ENCODE measurements around the gene SYCP1.
A peak's percentile ranks its signal among the peaks of the same experiment; 100 is the strongest.
"Not testable (repeated sequence)": the region's sequence is repeated elsewhere in the genome, so short reads cannot be mapped to it uniquely, and the experiment has no call there.

SYCP1 gene

DNA sequence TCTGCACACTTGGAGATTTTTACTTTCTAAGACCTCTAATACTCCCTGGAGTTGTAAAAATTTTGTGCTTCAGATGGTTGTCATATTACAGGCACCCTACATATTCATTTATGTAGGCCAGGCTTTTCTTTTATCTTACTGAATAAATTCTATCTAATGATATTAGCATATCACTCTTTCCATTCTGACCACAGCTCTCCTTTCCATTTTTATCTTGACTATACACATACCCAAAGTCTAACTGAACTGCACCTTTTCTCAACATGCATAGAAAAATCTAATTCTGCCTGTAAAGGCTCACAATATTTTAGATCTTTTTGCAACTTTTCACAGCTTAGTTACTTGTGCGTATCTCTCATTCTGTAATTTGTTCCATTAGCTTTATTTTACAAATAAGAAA lies 122.2 kb downstream of the SYCP1 start:
- no peak for DNase-seq

DNA sequence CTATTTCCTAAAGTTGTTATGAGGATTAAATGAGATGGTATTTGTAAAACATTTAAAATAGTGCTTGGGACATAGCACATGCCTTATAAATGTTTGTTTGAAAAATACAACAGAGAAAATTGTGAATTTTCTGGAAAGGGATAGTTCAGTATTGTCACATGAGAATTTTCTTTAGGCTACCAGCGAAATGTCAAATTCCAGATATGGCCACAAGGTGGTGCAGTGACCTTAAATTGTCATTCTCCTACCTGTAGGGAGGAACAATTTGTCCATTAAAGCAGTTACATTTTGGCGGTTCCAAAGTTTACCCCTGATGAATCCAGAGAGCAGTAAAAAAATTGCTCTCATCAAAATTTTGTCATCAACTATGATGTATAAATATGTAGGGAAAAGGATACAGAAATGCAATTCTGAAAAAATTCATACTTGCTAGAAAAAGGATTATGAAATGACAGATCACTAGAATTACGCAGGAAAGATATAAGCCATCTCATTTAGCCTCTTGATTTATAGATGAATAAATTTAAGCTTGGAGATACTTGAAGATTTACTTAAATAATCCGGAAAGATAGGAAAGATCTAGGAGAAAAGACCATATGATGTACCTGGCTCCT lies 124.7 kb downstream of the SYCP1 start:
- peak; percentile 71 to 77 for DNase-seq

DNA sequence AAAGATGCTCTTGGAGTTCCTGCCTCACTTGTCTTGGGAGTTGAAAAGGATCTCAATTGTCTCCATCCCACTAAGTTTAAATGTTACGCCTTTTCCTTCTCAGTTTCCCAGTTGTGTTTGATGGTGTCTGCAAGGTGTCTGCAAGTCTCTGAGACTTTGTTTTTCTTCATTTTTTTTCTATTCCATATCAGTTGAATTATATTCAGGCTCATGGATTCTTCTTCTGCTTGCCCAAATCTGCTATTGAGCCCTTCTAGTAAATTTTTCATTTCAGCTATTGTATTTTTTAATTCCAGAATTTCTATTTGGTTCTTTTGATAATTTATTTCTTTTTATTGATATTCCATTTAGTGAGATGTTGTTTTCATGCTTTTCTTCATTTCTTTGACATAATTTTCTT lies 127.6 kb downstream of the SYCP1 start:
- DNase-seq: no peak

DNA sequence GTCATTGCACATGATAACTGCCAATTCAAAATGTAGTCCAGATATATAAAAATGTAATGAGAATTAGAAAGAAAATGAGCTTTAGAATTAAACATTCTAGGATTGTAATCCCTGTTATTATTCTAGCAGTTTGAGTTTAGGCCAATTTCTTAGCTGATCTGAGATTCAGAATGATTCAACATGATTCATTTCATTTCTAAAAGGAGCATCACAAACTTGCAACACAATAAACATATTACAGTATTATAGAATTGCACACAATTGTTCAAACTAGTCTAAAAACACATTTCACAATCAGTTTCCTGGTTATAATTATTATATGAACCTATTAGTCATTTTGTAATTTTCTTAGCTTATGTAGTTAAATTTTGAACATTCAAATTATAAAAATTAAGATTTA lies 131.6 kb downstream of the SYCP1 start:
- DNase-seq: no peak

DNA sequence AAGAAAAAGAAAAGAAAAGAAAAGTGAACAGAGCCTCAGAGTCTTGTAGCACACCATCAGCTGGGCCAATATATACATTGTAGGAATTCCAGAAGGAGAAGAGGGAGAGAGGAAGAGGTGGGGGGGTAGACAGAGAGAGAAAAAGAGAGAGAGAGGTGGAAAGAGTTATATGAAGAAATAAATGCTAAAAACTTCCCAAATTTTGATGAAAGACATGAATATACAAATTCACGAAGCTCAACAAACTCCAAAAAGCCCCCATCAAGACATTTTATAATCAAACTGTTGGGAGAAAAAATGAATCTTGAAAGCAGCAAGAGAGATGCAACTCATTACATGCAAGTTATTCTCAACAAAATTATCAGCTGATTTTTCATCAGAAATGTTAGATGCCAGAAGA lies 133.4 kb downstream of the SYCP1 start:
- no peak for DNase-seq

DNA sequence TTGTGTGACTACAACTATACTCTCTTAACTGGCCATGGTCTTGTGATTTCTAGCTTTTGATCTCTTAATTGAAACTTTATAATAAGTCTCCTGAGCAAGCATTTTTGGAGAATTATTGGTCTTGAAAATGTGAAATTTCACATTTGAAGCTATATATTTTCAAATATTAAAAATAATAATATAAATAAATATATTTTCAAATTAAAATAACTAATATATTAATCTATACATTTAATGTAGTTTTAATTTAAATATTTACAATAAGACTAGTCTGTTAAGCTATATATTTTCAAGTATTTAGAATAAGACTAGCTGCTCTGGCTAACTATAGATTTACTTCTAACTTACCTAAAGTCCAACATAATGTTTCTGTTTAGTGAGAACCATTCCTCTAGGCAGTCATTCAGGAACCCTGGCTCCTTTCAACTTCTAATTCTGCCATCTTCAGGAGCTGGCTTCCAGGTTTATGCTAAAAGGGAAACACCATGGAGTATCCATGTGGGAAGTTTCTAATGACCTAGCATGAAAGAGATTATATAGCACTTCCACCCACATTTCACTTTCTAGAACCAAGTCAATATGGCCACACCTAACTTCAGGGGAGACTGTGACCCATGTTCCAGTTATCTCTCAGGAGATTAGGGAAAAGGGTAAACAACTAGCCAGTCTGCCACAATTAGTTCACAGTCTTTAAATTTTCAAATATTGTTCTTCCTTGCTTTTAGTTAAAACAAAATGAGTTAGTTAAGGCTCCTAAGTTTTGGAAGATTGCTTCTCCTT lies 143.0 kb downstream of the SYCP1 start:
- DNase-seq: no peak

DNA sequence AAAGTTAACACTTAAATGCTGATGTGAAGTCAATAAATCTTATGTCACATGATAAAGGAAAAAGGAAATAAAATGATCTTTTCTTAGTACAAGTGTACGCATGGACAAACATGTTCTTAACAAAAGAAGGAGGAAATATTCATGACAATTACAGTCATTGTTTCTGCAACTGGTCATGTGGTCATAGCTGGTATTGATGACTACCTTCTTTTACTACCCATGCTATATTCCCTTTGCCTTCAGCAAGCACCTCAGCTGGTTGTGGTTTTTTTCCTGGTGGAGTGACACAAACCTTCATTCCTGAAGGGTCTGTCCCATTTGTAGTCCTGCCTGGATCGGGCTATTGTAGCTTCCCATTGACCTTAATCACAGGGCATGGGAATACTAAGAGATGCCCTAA lies 151.5 kb downstream of the SYCP1 start:
- DNase-seq: no peak

DNA sequence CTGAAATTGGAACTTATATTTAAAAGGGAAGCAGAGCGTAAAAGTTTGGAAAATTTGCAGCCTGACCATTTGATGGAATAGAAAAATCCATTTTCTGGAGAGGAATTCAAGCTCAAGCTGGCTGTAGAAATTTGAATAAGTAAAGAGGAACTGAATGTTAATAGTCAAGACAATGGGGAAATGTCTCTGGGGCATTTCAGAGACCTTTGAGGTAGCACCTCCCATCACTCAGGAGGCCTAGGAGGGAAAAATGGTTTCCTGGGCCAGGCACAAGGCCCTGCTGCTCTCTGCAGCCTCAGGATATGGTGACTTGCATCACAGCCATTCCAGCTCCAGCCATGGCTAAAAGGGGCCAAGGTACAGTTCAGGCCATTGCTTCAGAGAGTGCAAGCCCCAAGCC lies 157.3 kb downstream of the SYCP1 start:
- DNase-seq: no peak

DNA sequence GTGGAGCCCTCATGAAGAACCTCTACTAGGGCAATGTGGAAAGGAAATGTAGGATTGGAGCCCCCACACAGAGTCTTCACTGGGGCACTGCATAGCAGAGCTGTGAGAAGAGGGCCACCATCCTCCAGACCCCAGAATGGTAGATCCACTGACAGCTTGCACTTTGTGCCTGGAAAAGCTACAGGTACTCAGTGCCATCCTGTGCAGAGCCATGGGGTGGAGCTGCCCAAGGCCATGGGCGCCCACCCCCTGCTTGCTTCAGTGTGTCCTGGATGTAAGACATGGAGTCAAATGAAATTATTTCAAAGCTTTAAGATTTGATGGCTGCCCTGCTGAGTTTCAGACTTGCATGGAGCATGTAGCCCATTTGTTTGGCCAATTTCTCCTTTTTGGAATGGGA lies 157.8 kb downstream of the SYCP1 start:
- no peak for DNase-seq

DNA sequence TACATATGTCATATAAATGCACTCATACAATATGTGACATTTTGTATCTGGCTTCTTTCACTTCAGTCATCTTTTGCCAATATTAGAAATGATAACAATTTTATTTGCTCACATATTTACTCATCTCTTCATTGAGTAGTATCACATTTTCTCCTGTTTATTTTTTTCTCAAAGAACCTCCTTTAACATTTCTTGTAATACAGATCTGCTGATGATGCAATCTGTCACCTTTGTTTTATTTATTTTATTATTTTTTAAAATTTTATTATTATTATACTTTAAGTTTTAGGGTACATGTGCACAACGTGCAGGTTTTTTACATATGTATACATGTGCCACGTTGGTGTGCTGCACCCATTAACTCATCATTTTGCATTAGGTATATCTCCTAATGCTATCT lies 159.1 kb downstream of the SYCP1 start:
- no peak for DNase-seq

DNA sequence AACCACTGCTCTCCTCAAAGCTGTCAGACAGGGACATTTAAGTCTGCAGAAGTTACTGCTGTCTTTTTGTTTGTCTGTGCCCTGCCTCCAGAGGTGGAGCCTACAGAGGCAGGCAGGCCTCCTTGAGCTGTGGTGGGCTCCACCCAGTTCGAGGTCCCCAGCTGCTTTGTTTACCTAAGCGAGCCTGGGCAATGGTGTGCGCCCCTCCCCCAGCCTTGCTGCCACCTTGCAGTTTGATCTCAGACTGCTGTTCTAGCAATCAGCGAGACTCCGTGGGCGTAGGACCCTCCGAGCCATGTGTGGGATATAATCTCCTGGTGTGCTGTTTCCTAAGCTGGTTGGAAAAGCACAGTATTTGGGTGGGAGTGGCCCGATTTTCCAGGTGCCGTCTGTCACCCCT lies 164.9 kb downstream of the SYCP1 start:
- not testable (repeated sequence) for DNase-seq

DNA sequence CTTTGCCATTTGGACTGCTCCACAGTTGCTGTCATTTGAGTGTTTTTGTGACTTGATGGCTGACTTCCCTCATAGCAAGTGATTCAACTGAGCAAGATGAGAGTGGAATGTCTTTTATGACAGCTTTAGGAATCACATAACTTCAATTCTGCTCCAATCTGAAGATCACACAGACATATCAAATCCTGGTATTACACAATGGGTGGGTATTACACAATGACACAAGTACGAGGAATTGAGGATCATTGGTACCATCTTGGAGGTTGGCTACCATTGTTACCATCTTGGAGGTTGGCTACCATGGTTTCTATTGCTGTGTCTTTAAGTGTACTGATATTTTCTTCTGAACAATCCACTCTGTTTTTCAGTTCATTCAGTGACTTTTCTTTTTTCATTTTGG lies 166.5 kb downstream of the SYCP1 start:
- no peak for DNase-seq

DNA sequence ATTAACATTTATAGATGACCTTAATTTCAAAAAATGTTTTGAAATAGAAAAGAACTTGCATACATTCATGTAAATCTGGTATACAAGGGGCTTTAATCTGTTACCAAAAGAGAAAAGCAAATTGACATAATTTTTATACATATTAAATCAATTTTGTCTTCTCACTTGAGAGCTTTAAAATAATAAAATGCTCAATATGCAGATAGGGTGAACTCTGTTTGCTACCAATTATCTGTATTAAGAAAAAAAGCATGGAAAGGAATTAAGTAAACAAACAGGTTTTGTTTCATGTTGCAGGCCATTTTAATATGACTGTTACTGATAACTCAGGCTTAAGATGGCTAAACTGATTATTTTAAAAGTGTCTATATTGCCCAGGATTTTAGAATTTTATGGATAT lies 168.9 kb downstream of the SYCP1 start:
- DNase-seq: no peak

DNA sequence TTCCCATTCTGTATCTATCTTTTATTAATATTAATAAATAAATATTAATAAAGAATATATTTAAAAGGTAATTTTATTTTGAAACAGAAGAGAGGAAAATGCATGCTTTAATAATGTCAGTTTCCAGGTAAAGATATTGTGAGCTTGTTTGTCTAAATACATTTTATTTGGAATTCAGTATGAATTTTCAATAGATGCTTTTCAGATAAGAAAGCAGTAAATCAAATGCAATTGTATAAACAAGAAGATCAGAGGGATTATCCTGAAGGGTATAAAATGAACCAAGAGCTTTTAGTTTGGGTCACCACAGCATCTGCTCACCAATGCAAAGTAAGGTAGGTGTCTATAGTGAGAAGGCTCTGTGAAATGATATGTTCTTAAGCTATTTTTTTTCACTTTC lies 174.9 kb downstream of the SYCP1 start, which contains the start of gene TSHB:
Gene TSHB, plus strand, starts transcription at position 301 of the 400 bp plus-strand sequence. CDS start 3,537 bp downstream, outside the sequence.
- DNase-seq: no peak

DNA sequence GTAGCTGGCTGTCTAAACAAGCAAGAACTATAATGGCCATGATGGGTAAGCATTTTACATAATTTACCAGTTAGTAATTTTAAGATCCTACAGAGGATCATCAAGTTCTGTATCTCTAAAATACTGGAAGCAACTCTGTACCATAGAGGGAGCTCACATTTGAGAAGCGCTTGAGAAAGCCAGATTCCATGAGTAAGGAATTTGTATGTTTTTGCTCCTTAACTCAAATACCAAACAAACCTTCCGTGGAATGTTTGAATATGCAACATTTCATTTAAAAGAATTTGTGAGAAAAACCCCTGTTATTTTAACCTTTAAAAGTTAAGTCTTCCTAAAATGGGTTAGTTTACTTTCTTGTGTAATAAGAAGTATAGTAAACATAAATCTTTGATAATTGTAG lies 176.9 kb downstream of the SYCP1 start:
- DNase-seq: no peak

DNA sequence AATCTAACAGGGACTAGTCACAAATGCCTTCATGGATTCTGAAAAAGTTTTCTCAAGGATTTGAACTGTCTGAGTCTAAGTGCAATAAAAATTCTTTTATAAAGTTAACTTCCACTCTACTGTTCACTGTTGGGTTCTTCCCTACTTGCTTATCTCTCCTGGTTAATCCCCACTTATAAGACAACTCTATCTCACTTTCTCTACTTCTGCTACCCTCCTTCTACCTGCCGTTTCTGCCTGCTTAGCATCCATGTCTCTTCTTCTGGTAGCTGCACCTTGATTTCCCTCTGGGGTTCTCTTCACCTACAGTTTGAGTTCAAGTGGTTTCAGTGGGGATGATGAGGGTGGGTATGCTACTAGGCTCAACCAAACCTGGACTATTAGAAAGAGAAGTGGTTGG lies 181.0 kb downstream of the SYCP1 start:
- no peak for DNase-seq

DNA sequence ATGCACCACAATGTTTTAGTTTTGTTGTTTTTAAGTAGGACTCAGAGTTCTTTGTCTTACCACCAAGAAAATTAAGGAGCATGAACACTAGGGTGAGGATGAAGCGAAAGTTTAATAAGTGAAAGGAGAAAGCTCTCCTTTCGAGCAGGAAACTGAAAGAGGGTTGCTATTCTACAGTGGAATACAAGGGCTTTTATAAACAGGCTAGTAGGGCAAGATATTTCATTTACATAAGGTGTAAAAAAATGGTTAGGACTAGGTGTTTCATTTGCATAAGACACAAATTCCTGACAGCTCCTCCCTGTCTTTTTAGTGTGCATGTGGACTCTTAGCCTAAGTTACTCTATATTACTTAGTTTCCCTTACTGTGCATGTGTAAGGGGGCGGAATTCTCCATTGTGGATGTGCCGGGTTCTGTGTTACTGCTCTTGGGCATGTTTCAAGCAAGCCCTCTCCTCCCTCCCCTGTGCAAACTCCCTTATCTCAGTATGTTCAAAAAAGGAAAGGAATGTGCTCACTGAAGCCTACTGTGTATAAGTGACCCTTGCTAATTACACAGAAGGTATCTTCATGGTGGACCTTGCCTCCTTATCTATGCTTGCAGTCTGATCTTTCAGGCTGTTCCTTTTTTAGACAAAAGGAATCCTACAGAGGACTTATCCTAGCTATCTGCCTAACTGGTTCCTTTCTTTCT lies 182.3 kb downstream of the SYCP1 start:
- no peak for DNase-seq

DNA sequence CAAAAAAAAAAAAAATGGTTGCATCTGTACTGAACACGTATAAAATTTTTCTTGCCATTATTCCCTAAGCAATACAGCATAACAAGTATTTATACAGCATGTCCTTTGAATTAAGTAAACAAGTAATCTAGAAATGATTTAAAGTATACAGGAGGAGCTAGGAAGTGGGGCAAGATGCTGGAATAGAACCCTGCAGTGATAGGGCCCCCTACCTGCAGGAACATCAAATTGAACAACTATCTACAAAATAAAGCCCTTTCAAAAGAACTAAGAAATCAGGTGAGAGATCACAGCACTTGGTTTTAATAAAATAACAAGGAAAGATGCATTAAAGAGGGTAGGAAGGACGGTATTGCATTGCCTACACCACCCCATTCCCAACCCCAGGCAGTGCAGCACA lies 185.8 kb downstream of the SYCP1 start:
- no peak for DNase-seq

DNA sequence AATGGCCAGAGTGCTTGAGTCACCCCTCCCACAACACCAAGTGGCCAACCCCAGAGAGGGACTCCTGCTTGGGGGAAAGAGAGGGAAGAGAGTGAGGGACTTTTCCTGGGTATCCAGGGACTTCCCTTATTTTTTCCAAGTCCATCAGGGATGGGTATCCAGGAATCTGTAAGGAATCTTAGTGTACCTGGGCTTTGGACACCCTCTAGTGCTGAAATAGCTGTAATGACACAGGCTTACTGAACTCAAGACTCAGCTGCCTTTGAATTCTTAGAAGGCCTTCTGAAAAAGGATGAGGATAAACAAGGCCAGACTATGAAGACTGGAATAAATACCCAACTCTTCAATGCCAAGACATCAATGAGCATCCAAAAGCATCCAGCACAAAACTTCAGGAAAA lies 187.0 kb downstream of the SYCP1 start:
- no peak for DNase-seq
